ENCODE measurements around the gene PEX19.

GRCh38 chr1:160309185-160309557 lies 24.2 kb upstream of the PEX19 start:
- TF ChIP-seq RAD21 (IDR thresholded peaks at IDR 0.05; ENCODE audit: low read length) (no peak), FOXM1 (IDR thresholded peaks at IDR 0.05; ENCODE audit: low read depth) (no peak), CTCF (IDR thresholded peaks at IDR 0.05) (no peak)

All from SK-N-SH (cell line).